Smooth muscle cell (in vitro differentiated cells): ENCODE data around the gene CXCL3. TPM values are rescaled to one million over a fixed set of nuclear protein-coding genes. Genes with fewer than 3 reads are reported as not detected.

ENCODE experiments used
- DNase-seq: peaks from one replicate; lab custom pipeline; 2025; ENCODE audit not compliant: unreplicated experiment; lab: John Stamatoyannopoulos, UW
- H2AFZ ChIP-seq: fragments of 200-600 bp; sonication (generic); 2 replicates; pipeline ENCODE4 v1.6.0; 2016; ENCODE audit warnings: antibody characterized with exemption, low read depth, mild to moderate bottlenecking
- H3F3A ChIP-seq: fragments of 200-600 bp; sonication (generic); 2 replicates; pipeline ENCODE4 v1.6.0; 2017; ENCODE audit warnings: antibody characterized with exemption, low read depth
- H3K27ac ChIP-seq: fragments of 200-600 bp; sonication (generic); 2 replicates; pipeline ENCODE4 v1.5.1; 2016; ENCODE audit warnings: low read depth, mild to moderate bottlenecking
- H3K27me3 ChIP-seq: fragments of 200-600 bp; sonication (generic); 2 replicates; pipeline ENCODE4 v1.6.1; 2016; ENCODE audit warnings: low read depth, mild to moderate bottlenecking
- H3K36me3 ChIP-seq: fragments of 200-600 bp; sonication (generic); 2 replicates; pipeline ENCODE4 v1.5.1; 2016; ENCODE audit warnings: low read depth
- H3K4me1 ChIP-seq: fragments of 200-600 bp; sonication (generic); 2 replicates; pipeline ENCODE4 v1.5.1; 2016; ENCODE audit warnings: low read depth
- H3K4me2 ChIP-seq: fragments of 200-600 bp; sonication (generic); 2 replicates; pipeline ENCODE4 v1.6.0; 2016; ENCODE audit warnings: mild to moderate bottlenecking
- H3K4me3 ChIP-seq: fragments of 200-600 bp; sonication (generic); 2 replicates; pipeline ENCODE4 v1.5.1; 2016; ENCODE audit warnings: mild to moderate bottlenecking
- H3K79me2 ChIP-seq: fragments of 200-600 bp; sonication (generic); 2 replicates; pipeline ENCODE4 v1.6.0; 2016; ENCODE audit warnings: low read depth, mild to moderate bottlenecking
- H3K9ac ChIP-seq: fragments of 200-600 bp; sonication (generic); 2 replicates; pipeline ENCODE4 v1.6.0; 2016; ENCODE audit warnings: low read depth
- H3K9me3 ChIP-seq: fragments of 200-600 bp; sonication (generic); replicated peaks from 2 replicates; pipeline ENCODE4 v1.5.1; 2016; ENCODE audit warnings: low read depth
- H4K20me1 ChIP-seq: fragments of 200-600 bp; sonication (generic); 2 replicates; pipeline ENCODE4 v1.6.0; 2016; ENCODE audit warnings: low read depth
- CTCF ChIP-seq: fragments of 200-600 bp; sonication (generic); IDR thresholded peaks from 2 replicates; pipeline ENCODE4 v1.5.1; 2017; ENCODE audit warnings: borderline replicate concordance, mild to moderate bottlenecking, antibody characterized with exemption; ENCODE audit not compliant: insufficient read depth, poor library complexity, severe bottlenecking
- WGBS: methylation state at CpG from one replicate; pipeline ENCODE4 v1.1.7; 2016; ENCODE audit warnings: low lambda C conversion rate; 5-methylcytosine and 5-hydroxymethylcytosine counted together
- polyA plus RNA-seq: library from polyadenylated mRNA; unstranded; fragments of >200 nt; fragmentation: Nextera tagmentation; extraction: Ambion mirVana; gene quantifications from 2 replicates; pipeline ENCODE4 v1.2.1, GENCODE V29; 2016
- total RNA-seq: library from RNA; depleted of rRNA; stranded (reverse); fragments of >200 nt; gene quantifications from 2 replicates; pipeline ENCODE4 v1.2.3, GENCODE V29; 2014

Gene CXCL3
- total and polyA plus RNA-seq, 2 experiments from 2014 or later: 1.6 to 5.6 TPM

GRCh38 chr4:73992050-73992449, 46.4 kb downstream of the CXCL3 start:
- H3K79me2 ChIP-seq: no peaks in the 10 kb centered on the region
- H3K9me3 ChIP-seq: no peaks in the 10 kb centered on the region
- no peak overlapping the region for H3K9ac ChIP-seq
- no peak for TF ChIP-seq CTCF
- no peaks in the 10 kb centered on the region for H3K4me1 ChIP-seq
- no peaks in the 10 kb centered on the region for H3F3A ChIP-seq
- no peaks in the 10 kb centered on the region for H4K20me1 ChIP-seq
- H2AFZ ChIP-seq: no peak overlapping the region
- no peak overlapping the region for H3K4me3 ChIP-seq
- no peak overlapping the region for H3K4me2 ChIP-seq
- no peaks in the 10 kb centered on the region for H3K36me3 ChIP-seq
- no peak overlapping the region for H3K27ac ChIP-seq
- no peak for DNase-seq
- WGBS: 60% methylated on average over 1 of the region's 1 CpG
- peaks cover 9% of the 10 kb centered on the region for H3K27me3 ChIP-seq

- TF ChIP-seq CTCF: no peak
- no peak overlapping the region for H2AFZ ChIP-seq
- no peaks in the 10 kb centered on the region for H3K79me2 ChIP-seq
- WGBS: 93% methylated on average over 1 of the region's 1 CpG
- no peak overlapping the region for H3K4me3 ChIP-seq
- H3K27me3 ChIP-seq: peaks cover 5% of the 10 kb centered on the region
- H3K4me2 ChIP-seq: no peak overlapping the region
- H3F3A ChIP-seq: no peaks in the 10 kb centered on the region
- no peak for DNase-seq
- no peaks in the 10 kb centered on the region for H4K20me1 ChIP-seq
- no peak overlapping the region for H3K9ac ChIP-seq
- H3K4me1 ChIP-seq: no peaks in the 10 kb centered on the region
- no peaks in the 10 kb centered on the region for H3K9me3 ChIP-seq
- H3K27ac ChIP-seq: no peak overlapping the region
- H3K36me3 ChIP-seq: no peaks in the 10 kb centered on the region
These were observed 46.8 kb downstream of the CXCL3 start for GRCh38 chr4:73991742-73992000.

- DNase-seq: no peak
- H4K20me1 ChIP-seq: no peaks in the 10 kb centered on the region
- no peaks in the 10 kb centered on the region for H3K79me2 ChIP-seq
These were observed 47.3 kb downstream of the CXCL3 start for GRCh38 chr4:73990988-73991741.

More at GRCh38 chr4:73990988-73991741, 47.3 kb downstream of the CXCL3 start:
- Histone ChIP-seq H3F3A (no peaks in the 10 kb centered on the region), H3K27ac (no peak overlapping the region), H3K4me1 (no peaks in the 10 kb centered on the region), H3K9ac (no peak overlapping the region), H3K27me3 (peaks cover 2% of the 10 kb centered on the region), H3K36me3 (no peaks in the 10 kb centered on the region), H3K9me3 (no peaks in the 10 kb centered on the region), H3K4me2 (no peak overlapping the region), H2AFZ (no peak overlapping the region), H3K4me3 (no peak overlapping the region)
- TF ChIP-seq CTCF: no peak
- WGBS: 92% methylated on average over 9 of the region's 9 CpGs
